DMS53 (cell line): Measurements from ENCODE around the gene MAP4K2.
"Not testable (repeated sequence)": the region's sequence is repeated elsewhere in the genome, so short reads cannot be mapped to it uniquely, and the experiment has no call there.

Source experiments
- DNase-seq: peaks from one replicate; lab custom pipeline; 2025; lab: John Stamatoyannopoulos, UW

Gene MAP4K2

DNA sequence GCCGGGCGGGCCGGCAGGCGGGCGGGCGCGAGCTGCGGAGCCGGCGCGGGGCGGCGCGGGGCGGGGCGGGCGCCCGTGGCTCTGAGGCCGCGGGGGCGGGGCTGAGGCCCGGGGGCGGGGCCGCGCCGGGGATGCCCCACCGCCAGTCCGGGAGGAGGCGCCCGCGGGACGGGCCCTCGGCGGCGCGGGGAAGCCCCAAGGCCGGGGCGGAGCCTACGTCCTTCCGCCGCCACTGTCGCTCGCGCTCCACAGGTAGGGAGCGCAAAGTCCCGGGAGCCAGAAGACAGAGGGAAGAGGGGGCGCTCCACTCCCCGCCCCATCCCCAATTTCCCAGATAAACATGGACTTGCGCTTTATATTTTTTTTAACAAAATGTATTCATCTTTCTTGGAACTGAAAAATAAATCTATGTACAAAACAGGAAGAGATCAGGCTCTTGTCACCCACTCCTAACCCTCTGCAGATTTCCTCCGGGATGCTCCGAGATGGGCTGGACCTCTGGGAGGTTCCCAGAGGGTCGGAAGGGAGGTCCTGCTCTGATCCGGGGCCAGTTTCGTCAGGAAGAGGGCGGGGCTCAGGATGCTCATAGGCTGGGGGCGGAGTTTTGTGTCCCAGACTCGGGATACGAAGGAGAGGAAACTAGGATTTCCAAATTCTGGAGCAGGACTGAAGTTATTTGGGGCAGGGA, at the start of gene MAP4K2:
Gene MAP4K2, minus strand, starts transcription at position 57 of the 688 bp plus-strand sequence. CDS start 65 bp downstream, outside the sequence.
- peak; percentile 96 for DNase-seq

- DNase-seq = no peak
These were observed 48.9 kb upstream of the MAP4K2 start for GRCh38 chr11:64851831-64852351.

DNA sequence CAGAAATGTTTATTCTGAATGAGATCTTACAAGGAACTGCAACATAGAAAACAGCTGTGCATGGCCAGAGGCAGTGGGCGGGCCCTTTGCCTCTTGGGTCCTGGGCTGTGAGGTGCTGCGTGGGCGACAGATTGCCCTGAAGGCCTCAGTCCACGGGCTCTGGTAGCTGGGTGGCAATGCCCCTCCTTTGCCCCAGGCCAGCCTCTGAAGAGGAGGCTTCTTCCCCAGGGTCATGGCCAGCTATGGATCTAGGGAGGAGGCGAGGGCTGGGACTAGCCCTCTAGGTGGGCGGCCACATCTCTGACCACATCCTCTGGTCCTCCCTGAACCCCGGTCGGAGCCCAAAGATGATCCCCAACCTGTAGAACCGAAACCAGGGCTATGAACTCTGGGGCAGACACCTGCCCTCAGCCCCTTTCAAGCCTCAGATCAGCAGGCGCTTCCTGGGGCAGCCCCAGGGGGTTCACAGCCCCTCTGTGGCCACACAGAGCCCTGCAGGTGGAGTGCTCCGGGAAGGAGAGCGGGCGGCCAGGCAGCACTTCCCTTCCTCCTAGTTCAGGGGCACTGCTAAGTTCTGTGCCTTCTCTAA, 48.1 kb upstream of the MAP4K2 start:
- no peak for DNase-seq

- no peak for DNase-seq
These were observed 46.8 kb upstream of the MAP4K2 start for GRCh38 chr11:64849598-64850356.

DNA sequence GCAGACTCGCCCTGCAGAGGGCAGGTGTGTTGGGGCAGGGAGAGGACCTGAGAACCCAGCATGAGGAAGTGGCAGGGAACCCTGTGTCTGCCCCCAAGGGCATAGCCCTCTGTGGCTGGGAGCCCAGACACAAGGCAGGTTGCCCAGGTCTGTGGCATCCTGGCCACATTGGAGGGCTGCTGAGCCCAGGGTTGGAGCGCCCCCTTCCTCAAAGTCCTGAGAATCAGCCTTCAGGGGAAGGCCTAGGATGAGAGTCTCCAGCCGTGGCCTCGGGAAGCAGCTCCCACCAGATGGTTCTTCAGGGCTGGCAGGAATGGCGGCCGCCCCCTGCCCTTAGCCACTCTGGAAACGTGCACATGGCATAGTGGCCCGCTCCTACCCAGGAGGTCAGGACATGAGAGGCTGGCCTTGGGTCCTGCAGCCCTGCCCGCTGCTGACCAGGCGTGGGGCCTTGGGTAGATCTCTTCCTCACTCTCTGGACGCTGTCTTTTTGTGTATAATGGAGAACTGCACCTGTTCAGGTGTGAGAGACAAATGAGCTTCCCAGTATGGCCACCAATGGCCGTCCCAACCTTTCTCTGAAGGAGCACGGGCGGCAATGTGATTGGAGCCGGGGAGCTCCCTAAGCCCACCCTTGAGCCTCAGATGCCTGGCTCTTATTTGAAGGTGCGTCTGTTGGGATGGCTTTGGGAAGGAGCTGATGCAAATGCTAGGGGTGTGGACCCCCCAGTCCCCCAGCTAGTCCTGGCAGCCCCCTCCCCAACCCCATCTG, 46.0 kb upstream of the MAP4K2 start:
- peak; percentile 41 for DNase-seq

DNA sequence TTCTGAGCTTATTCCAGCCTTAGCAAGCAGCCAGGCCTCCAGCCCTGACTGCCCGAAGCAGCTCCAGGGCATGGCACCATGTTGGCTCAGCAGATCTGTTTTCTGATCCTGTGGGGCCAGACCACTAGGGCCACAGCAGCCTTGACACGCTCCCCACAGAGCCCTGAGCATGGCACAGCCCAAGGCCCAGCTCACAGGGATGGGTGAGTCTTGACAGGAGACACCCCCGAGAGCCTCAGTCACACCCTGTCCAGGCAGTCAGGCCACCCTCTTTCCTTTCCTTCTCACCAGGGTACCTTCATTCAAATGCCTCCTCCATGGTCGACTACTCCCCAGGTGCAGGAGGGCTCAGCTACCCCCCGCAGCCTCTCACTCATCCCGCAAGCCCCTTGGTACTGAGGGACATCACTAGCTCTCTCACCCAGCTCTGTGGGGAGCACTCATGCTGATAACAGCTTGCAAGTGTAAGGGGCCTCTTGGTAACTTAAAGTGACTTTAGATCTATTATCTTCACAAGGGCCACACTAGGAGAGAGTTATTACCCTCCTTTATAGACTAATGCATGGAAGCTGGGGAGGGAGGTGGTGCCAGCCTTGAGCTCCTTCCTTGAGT, 45.3 kb upstream of the MAP4K2 start:
- DNase-seq = no peak

- peak; percentile 97 for DNase-seq
These were observed 44.1 kb upstream of the MAP4K2 start for GRCh38 chr11:64846998-64847666.

DNA sequence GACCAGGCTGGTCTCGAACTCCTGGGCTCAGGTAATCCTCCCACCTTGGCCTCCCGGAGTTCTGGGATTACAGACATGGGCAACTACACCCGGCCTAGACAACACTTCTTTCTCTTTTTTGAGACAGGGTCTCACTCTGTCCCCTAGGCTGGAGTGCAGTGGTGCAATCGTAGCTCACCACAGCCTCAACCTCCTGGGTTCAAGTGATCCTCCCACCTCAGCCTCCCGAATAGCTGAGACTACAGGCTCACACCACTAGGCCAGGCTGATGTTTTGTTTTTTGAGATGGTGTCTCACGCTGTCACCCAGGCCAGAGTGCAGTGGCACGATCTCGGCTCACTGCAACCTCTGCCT, 42.7 kb upstream of the MAP4K2 start:
- DNase-seq = not testable (repeated sequence)

- peak; percentile 43 for DNase-seq
These were observed 42.2 kb upstream of the MAP4K2 start for GRCh38 chr11:64845129-64845775.

DNA sequence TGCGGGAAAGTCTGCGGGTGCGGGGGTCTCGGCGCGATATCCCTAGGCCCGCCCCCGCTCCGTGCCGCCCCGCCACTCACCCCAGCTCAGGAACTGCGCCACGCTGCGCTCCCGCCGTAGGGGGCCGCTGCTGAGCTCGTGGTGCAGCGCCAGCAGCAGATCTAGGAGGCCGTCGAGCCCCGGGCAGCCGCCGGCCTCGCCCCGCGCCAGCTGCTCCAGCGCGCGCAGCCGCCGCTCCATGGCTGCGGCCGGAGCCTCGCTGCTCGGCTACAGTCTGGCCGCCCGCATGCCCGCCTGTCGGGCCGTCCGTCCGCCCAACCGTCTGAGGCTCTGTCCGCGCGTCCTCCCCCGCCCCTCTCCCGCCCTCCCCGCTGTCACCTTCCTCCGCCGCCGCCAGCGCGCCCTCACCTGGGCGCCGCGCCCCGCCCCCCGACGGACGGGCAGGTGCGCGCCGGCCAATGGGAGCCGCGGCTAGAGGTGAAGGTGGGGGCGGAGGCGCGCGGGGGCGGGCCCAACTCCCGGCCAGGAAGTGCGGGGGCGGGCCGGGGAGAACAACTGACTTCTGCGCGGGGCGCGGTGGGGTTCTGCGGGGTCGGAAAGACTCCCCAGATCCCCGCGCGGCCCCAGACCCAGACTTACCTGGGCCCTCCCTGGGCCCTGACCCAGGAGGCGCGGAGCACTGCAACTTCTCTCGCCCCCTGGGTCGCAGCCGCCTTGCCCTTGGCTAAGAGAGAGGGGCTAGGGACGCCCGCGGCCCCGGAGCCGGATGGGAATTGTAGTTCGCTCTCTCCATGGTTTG, 41.5 kb upstream of the MAP4K2 start, which contains the start of gene CDC42BPG:
Gene CDC42BPG, minus strand, starts transcription at position 324 of the 799 bp plus-strand sequence. Its CDS starts 84 bp downstream, at position 240.
- peak; percentile 97 for DNase-seq

GRCh38 chr11:64843686-64844329, 40.8 kb upstream of the MAP4K2 start:
- peak; percentile 63 for DNase-seq

DNA sequence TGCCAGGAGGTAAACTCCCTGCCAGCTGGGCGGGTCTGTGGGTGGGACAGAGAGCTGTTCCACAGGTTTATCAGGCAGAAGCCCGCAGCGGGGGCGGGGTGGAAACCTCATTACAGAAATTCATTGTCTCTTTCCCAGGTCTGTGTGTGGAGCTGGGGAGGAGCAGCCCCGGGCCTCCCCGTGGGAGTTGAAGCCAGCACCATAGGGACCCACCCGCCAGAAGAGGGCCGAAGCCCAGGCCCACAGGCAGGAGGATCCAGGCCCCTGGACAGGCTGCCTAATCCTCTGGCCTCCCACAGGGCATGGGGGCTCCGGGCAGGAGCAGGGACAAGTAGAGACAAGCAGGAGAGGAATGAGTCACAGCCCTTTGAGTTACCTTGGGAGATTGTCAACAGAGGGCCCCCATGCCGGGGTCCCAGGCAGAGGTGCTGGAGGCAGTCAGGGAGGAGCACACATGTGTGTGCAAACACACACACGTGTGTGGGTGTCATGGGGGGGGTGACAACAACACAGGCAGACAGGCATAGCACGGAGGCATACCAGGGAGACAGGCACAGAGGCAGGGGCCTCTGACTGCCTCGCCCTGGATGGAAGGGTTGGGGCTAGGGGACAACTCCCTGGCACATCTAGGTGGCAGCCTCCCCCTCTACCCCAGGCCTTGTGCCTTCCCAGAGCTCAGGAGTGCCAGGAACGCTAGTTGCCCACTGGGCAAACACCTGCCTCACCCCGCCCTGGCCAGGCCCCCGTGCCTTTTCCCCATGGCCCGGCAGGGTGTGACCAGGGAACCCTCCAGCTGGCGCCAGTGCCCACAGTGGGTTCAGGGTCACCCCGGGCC, 40.1 kb upstream of the MAP4K2 start:
- DNase-seq = peak; percentile 82

GRCh38 chr11:64842366-64842759, 39.3 kb upstream of the MAP4K2 start:
- DNase-seq = no peak

DNA sequence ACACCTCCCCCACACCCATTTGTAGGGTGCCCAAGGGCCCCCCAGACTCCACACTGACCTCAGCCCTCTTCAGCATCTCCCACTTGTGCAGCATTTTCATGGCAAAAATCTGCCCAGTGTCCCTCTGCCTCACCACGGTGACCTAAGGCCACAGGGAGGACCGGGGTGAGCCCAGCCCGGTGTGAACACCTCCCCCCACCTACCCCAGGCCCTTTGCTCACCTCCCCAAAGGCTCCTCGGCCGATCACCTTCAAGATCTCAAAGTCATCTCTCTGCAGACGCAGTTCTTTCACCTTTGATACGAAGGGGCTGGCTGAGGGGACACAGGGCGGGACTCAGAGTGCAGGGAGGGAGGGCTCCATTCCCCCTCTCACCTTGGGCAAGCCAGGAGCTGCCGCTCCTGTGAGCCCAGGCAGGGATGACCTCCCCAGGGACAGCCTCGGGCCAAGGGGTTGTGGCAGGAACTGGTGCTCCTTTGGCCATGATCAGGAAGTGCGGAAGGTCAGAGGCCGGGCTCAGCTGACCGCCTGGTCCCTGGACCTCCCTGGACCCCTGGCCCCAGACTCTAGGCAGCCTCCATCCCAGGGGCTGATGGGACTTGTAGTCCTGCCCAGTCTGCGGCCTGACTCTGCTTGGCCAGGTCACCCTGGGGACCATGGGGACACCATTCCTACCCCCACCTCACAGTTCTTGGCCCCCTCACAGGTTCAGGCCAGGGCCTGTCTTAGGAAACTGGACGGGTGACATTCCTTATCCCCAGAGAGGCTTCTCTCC, 38.8 kb upstream of the MAP4K2 start:
- no peak for DNase-seq

DNA sequence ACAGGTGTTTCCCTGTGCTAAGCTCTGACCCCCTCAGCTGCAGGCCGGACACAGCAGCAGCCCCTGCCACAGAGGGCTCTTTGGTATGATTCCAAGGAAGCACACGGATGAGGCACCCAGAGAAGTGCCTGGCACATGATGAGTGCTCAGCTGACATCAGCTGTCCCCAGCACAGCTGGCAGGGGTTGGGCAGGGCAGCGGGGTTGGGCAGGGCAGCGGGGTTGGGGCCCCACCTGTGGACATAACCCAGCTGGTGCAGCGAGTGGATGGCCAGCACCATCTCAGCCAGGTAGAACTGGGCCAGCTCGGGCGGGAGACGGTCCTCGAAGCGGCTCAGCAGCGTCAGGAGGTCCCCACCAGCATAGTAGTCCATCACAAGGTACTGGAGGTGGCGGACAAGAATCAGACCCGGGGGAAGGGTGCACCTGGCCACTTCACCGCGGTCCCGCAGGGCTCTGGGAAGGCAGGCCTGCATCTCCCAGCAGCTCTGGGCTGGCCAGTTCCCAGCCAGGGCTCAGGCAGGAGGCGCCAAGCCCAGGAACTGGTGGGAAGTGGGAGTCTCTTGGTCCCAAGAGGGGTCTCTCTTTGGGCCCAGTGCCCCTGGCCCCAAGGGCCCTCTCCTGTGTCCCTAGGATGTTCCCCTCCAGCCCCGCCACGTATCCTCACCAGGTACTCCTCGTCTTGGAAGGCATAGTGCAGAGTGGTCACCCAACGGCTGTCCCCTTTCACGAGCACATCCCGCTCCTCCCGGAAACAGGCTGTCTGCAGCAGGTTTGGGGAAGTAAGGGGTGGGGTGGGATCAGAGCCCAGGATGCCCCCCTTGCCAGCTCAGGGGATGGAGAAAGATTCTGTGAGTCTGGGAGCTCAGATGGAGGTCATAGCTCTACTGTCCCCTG, 37.1 kb upstream of the MAP4K2 start:
- DNase-seq = peak; percentile 52

GRCh38 chr11:64839335-64839734, 36.3 kb upstream of the MAP4K2 start:
- no peak for DNase-seq
